SIG-M5 treated with dmso at 0.1 percent for 504 hours (cell line): ENCODE measurements around the gene KCNQ1OT1.

ENCODE experiments used
- DNase-seq: peaks from one replicate; lab custom pipeline; 2025; ENCODE audit not compliant: unreplicated experiment; lab: John Stamatoyannopoulos, UW

KCNQ1OT1 gene

DNA sequence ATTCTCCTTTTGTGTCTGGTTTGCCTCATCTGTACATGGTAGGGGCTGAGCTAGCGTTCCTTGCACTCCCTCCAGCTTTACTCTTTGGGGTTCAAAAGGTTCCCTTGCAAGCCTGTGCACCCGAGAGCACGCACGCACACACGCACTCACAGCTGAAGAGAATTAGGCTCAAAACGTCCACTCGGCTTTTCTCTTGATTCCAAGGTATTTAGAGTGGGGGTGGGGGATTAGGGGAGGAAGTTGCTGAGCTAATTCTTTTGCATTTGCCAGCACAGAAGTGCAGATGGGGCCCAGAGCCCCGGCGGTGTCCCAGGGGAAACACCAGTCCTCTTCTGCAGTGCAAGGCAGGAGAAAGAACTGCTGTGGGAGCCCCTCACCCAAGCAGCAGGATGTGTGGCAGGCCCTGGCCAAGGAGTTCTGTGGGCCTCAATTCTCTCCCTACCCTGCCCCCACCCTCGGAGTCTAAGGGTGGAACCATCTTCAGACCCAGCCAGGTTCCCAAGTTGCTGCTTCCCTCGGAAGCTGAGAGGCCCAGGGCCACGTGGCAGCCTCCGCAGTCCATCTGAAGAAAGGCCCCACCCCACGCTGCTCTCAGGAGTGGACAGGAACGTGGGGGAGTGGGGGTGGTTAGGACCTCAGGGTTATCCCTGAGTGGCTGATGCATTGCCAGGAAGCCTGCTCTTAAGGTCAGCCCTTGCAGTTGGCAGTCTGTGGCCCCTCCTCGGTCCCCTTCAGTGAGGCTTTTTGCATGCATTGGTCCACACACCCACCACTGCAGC, 3.8 kb upstream of the KCNQ1OT1 start:
- DNase-seq: no peak

DNA sequence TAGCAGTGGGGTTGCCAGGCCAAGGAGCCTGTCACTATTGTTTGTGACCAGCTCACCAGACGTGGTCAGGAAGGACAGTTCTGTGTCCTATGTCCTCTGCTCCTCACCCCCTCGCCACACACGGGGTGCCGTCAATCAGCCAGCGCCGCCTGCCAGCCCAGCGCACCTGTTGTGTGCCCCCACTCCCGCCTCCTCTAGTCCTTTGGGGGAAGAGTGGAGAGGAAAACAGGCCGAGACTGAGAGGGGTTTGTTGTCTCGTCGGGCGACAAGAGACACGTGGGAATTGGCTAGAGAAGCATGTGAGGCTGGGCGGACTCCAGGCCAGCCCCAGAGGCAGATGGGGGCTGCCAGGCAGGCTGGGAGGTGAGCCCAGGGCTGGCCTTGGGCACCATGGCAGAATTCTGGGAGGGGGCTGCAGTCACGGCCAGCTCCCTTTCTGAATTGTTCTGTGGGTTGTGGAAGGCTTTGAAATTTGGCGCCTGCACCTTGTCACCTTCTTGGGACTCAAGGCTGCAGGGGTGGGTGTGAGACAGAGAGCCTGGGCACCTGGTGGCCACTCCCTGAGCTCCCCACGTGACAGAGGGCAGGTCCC, 3.1 kb upstream of the KCNQ1OT1 start:
- no peak for DNase-seq

GRCh38 chr11:2701898-2702434, 2.2 kb upstream of the KCNQ1OT1 start:
- DNase-seq: no peak

DNA sequence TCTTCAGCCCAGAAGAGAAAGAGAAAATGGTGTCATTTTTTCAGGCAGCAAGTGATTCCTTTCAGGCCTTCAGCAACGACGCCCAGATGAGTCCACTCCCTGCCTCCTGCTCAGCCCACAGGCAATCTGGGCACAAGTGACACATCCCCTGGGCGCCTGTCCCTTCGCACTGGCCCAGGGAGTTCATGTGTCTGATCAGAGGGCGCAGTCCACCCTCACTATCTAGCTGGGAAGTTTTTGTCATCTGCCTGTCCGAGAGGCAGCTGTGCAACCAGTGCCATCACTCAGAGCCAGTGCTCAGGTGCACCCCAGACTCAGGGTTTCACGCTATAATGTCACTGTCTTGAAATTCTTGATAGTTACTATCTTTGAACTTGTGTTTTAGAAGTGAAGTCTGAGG, 1.4 kb upstream of the KCNQ1OT1 start:
- no peak for DNase-seq

DNA sequence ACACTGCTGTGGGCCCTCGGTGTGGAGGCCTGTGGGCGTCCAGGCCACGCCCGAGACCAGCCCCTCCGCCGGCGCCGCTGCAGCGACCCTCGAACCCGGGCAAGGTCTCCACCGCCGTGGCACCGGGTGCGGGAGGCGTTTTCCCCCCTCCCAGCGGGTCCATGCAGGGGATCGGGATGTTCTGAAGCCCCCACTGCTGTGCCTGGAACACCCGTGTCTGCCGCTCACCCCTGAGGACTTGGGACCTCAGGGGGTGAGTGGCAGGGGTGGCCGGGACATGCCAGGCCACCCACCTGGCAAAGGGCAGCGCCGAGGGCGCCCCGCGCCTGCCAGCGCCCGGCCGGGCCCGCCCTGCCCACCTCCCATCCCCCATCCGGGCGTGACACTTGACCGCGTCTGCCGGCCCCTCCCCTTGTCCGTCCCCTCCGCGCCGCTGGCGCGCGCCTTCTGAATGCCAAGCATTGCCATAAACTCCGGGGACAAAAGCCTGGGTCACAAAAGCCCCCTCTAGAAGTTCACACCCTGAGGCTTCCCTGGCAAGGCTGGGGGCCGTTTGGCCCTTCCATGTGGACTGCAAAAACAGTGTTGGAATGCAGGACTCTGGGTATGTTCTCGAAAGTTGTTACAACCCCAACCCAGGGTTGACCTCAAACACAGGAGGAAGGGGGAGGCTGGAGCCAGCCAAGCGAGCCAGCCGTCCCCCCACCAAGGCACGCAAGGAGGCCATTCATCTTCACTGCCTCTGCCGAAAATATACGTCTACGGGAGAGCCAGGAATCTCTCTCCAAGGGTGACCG, 819 bp upstream of the KCNQ1OT1 start:
- DNase-seq: no peak

DNA sequence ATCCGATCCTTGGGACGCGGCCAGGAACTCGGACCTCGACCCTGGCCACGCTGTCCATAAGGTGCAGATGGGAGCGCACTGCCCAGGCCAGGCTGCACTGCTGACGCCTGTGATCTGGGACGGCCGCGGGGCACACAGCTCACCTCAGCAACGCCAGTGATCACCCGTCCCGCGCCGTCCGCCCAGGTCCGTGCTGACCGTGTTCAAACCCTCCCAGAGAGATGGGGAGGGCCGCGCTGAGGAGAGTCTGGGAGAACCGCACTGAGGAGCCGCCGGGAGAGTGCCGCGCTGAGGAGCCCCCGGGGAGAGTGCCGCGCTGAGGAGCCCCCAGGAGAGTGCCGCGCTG, 636 bp downstream of the KCNQ1OT1 start:
- no peak for DNase-seq

GRCh38 chr11:2698386-2699184, 1.2 kb downstream of the KCNQ1OT1 start:
- no peak for DNase-seq

DNA sequence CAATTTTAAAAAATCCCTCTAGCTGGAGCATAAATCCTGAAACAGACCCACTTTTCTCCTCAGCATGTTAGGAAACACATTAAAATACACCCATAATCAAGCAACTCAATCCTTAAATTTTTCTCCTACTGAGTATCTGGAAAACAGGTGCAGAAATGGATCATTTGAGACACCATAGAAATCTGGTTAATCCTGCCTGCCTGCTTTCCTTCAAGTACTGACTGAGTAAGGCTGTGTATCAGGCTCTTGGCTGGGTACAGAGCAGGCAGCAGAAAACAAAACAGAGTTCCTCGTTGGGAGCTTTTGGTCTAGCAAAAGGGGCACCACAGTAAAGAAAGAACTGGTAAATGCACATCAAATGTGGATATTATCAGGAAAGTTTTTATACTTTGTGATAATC, 1.9 kb downstream of the KCNQ1OT1 start:
- DNase-seq: no peak

DNA sequence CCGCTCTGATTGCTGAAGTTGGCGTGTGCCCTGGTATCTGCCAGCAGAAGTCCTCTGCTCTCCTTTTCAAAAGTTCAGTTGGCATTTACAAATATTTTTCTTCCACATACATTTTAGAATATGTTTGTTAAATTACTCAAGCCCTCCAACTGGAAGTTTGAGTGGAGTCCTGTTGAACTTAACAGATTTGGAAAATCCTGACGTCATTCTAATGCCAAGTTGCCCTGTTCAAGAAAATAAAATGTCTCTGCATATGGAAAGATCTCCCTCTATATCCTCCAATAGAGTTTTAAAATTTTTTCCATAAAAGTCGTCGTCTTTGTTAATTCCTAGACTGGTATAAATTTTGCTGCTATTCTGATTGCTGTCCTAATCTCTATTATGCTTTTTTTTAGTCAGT, 3.3 kb downstream of the KCNQ1OT1 start:
- no peak for DNase-seq

- DNase-seq: no peak
These were observed 4.5 kb downstream of the KCNQ1OT1 start for GRCh38 chr11:2694995-2695939.

- no peak for DNase-seq
These were observed 5.3 kb downstream of the KCNQ1OT1 start for GRCh38 chr11:2694495-2694894.

GRCh38 chr11:2693271-2694261, 6.2 kb downstream of the KCNQ1OT1 start:
- no peak for DNase-seq

- no peak for DNase-seq
These were observed 7.6 kb downstream of the KCNQ1OT1 start for GRCh38 chr11:2691991-2692875.

DNA sequence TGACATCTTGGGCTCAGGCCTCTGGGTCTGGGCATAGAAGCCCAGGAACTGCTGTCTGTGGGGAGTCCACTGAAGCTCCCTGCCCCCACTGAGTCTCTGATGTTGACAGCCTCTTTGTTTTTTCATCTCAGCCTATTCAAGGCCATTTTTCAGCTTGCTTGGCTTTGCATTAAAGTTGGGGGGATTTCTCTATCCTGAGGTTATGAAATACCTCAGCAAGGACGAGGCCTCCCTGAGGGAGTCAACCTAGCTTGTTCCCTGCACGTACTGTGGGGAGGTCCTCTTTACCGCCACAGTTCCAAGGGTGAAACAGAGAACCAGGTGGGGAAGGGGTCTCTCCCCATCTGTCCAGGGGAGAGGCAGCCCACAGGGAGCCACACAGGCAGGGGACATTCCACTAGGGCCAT, 8.4 kb downstream of the KCNQ1OT1 start:
- DNase-seq: no peak

- DNase-seq: no peak
These were observed 9.0 kb downstream of the KCNQ1OT1 start for GRCh38 chr11:2690596-2691354.

GRCh38 chr11:2689651-2690575, 9.9 kb downstream of the KCNQ1OT1 start:
- no peak for DNase-seq
